LHCN-M2 (cell line): ENCODE results near the gene SLF2. TPM values are rescaled to one million over a fixed set of nuclear protein-coding genes. Genes with fewer than 3 reads are reported as not detected.

Experiments used
- DNase-seq: peaks from one replicate; pipeline ENCODE4 v3.0.0-alpha.2; 2012; ENCODE audit warnings: low read depth
- total RNA-seq: library from RNA; depleted of rRNA; stranded (reverse); fragments of >200 nt; gene quantifications from 2 replicates; pipeline ENCODE4 v1.2.3, GENCODE V29; 2014

The SLF2 gene
- total RNA-seq, 1 experiment from 2014 or later, result 120 TPM

DNA sequence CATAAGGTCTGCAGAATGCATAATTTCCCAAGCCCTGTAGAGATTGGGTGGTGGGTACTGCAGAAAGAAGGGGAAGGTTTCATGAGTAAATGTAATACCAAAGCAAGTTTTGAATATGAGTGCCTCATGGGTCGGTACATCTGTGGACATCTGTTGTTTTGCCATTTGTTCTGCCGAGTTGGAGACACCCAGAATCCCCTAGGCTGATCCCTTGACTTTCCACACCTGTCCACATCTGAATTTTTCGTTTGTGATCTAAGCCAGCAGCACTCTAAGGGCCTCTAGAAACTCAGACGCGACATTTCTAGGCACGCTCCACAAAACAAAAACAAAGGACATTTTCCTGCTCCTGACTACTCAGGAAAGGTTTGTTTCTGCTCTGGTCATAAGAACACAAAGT is 11.7 kb upstream of the SLF2 start:
- DNase-seq, result no peak

DNA sequence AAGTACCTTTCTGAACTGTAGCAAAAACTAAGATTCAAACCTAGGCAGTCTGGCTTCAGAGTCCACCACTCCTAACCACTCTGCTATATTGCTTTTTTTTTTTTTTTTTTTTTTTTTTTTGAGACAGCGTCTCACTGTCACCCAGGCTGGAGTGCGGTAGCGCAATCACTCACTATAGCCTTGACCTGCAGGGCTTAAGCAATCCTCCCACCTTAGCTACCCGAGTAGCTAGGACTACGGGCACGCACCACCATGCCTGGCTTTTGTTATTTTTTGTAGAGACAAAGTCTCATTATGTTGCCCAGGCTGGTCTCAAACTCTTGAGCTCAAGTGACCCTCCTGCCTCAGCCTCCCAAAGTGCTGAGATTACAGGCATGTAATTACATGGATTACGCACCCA is 10.1 kb upstream of the SLF2 start:
- no peak for DNase-seq

DNA sequence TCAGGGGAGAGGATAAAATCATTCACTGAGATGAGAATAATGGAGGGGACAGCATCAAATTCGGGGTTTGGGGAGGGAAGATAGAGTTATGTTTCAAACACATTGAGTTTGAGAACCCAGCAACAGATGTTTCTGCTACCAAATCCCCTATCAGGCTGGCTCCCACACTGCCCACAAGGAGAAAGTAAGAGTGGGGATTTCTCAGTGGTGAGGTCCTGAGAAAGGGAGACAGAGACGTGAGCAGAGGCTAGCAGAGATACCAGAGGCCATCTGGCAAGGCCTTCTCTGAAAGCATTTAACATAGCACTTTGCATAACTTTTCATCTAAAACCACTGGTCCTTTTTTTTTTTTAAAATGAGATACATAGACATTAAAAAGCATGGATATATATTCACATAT is 7.8 kb upstream of the SLF2 start:
- no peak for DNase-seq

DNA sequence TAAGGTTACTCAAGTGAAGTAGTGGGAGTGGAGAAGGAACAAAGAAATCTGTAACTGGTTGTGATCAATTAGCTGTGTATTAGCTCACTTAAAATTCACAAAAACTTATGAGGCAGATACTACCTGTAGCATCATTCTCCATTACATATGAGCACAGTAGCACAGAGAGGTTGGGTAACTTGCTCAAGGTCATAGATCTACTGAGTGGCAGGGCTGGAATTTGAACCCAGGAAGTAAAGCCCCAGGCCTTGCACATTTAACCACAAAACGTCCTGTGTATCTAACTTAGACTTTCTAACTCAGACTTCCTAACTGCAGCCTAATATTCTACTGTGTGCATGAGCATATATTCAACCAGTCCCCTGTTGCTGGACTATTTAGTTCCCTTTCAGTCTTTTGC is 5.6 kb upstream of the SLF2 start:
- peak; percentile 35 for DNase-seq

DNA sequence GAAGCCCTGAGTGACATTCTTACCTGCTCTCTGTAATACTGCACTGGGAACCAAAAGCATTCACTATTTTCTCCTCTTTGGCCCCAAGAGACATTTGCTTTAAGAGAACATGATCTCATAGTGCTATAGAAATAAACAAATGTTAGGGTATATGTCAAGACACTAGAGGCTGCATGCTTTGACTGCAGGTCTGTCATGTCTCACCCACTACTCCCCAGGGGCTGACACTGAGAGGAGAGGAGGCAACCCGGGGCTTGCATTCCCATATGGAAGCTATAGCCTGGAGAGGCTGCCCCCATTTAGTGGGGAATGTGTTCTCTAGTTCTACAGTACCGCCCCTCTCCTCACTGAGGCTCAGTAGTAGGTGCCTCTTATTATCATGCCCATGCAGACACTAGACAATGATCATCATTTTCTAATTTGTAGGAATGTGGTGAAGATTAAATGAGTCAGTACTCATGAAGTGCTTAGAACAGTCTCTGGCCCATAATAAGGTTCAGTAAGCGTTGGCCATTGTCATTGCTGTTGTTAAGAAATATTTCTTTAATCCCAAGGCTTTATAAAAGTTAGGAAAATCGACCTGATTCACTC is 4.9 kb upstream of the SLF2 start:
- DNase-seq, result no peak

DNA sequence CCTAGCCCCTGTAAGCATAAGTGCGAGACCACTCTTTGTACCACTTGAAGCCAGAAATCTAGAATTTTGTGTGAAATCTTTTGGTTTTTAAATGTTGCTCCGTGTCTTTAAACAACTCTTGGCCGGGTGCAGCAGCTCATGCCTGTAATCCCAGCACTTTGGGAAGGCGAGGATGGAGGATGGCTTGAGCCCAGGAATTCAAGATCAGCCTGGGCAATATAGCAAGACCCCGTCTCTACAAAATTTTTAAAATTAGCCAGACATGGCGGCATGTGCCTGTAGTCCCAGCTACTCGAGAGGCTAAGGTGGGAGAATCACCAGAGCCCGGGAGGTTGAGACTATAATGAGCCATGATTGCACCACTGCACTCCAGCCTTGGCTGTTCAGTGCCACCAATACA is 4.4 kb upstream of the SLF2 start:
- no peak for DNase-seq

DNA sequence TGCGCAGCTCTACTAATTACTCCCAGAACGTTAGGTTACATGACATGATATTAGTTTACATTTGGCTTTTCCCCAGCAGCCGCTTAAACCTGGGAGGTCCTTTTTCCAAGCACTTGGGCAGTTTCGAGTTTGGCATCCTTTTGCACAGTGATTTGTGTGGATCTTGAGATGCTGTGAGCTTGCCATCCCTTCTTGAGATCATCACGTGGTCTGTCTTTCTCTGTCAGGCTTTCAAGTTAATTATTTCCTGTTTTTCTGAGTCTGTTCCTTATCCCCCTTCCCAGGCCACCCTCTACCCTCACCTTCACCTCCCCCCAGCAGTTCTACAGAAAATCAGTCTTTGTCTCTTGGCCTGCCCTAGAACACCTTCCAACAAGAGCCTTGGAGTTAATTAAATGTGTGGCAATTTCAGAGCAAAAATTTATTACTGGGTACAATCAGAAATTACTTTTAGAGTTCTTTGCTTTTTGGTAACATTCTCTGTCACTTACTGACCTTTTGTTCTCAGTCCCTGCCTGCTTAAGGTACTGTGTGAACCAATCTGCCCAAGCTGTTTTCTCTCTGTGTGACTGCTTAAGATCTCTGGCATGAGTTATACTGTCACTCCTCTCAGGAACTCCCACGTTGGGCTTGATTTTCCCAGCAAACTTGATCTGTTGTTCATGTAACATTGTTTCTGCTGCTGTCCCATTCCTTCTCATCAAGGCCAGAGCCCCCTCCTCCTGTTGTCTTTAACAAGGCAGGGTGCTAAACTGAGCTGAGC is 3.1 kb upstream of the SLF2 start:
- peak; percentile 36 for DNase-seq

DNA sequence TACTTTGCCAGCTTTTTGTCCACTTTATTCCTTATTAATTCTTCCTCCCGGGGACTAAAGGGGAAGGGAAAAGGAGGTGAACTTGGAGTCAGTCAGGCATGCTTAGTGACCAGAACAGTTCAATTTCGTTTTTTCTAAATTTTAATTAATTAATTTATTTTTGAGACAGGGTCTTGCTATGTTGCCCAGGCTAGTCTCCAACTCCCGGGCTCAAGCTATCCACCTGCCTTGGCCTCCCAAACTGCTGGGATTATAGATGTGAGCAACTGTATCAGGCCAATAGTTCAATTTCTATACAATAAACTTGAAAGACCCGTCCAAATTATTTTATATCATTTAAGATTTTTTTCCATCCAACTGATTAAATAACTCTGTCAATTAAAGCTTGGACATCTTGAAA is 1.3 kb upstream of the SLF2 start:
- no peak for DNase-seq

DNA sequence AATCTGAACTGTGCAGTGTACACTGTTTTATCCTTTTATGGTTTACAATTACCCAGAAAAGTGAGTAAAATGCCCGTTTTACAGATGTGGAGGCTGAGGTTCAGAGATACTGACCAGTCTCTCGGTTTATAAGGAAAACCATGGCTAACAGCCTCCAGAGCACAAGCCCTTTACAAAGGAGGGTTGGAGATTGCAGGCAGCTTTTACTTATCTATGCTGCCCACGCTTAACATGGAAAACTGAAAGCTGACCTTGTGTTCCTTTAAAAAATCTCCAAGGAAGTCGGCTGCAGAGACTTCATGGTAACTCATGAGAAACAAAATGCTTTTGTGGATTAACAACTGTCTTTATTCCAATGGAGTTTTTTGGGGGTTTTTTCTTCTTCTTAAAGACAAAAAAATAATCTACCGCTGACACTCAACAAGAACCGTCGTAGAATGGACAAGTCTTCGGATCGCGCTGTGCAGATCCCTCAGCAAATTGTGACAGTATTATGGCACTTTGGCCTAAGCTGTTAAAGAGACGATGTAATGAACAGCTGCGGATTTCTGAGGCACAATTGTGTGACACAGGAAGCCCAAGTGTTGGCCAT is 654 bp upstream of the SLF2 start:
- no peak for DNase-seq

DNA sequence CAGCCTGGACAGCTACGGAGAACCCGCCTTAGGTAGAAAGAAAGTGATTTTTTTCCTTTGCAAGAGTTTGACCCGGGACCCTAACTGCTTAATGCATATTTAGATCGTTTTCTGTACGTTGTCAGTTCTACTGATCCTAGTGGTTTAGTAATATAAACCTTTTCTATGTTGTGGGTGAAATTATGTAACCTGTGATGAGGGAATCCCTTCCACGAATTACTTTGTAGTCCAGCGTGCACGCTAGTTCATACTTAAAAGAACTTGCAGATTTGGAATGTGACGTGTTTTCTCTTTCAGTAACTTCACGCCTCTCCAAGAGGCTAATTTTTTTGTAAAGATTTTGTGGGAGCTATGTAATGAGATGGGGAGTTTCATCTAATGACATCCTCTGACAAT is 705 bp downstream of the SLF2 start:
- no peak for DNase-seq

DNA sequence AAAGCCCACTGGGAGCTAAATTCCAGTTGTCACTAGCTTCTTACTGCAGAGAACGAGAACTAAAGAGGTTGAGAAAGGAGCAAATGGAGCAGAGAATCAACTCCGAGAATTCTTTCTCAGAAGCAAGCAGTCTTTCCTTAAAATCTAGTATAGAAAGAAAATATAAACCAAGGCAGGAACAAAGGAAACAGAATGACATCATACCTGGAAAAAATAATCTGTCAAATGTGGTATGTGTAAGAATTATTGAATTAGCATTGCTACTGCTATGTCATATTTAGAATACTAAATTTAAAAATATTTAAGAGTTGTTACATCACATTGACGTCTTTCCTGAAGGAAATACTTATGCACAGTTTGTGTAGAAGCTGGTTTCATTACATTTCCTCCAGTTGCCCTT is 4.3 kb downstream of the SLF2 start:
- no peak for DNase-seq

DNA sequence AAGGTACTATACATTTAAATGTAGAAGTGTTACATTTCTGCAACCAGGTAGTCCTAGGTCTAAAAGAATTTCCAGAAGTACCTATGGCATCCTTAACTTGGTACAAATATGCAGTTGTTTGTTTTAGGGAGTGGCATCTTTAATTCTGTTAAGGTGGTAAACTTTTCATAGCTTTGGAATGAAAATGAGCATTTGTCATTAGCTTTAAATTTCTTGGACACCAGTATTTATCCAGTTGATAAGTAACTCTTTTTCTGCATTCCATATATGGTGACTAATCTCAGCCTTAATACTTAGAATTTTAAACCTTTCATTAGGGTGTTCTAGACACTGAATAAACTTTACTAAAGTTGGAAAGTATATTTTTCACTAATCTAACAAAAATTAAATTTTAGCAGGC is 10.8 kb downstream of the SLF2 start:
- DNase-seq, result no peak

DNA sequence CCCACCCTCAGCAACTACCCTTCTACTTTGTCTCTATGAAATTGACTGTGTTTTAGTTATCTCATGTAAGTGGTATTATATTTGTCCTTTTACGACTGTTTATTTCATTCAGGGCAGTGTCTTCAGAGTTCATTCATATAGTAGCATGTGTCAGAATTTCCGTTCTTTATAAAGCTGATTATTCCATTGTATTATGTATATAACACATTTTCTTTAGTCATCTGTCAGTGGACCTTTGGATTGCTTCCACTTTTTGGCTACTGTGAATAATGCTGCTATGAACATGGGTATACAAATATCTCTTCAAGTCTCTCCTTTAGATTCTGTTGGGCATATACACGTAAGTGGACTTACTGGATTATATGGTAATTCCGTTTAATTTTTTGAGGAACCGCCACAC is 14.5 kb downstream of the SLF2 start:
- DNase-seq, result no peak

DNA sequence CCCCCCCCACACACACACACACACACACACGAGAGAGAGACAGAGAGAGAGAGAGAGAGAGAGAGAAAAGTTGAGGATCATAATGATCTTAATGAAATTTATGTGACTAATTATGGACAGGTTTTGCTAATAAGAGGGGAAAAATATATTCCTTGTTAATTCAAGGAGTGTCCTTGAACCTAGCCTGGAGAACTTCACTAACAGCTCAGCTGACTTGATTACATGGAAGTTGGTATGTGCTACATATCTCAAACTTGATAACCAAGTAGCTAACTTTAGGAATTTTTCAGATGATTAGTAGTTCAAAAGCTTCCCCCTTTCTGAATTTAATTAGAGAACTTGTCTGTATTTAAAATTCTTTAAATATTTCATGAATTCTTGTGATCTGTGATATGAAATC is 15.3 kb downstream of the SLF2 start:
- DNase-seq, result no peak

DNA sequence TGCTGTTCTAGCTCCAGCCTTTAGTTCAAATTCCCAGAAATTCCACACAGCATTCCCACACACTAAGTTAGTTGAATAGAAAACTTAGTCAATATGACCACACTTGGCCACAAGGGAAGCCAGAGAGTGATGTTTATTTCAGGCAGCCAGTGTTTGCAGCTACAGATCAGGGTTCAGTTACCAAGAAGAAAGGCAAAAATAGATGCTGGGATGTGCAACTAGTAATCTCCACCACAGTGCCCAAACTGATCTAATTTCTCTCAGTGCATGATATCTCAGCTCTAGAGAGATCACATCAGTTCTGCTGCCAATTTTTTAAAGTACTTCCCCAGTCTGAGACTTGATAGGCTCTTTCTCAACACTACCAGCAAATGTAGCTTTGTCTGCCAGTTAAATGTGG is 17.6 kb downstream of the SLF2 start:
- peak; percentile 37 for DNase-seq

DNA sequence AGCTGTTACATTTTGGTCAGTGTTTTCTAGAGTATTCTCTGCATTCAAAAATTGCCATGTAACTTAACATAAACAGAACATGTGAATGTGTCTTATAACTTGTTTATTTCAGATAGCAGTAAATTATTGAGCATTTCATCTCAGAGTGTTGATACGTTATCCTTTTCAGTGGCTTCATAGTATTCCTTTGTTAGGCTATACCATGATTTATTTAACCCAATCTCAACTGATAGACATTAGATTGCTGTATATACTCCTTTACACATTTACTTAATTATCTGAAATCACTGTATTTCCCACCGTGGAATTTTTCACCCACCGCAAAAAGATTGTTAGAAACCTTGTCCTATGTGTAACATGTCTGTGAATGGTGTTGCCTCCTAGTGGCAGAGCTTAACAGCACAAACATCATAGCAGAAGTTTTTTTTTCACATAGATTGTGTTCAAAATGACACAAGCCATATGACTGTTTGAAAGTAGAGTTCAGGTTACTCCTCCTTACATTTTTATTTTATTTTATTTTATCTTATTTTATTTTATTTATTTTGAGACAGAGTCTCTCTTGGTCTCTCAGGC is 21.4 kb downstream of the SLF2 start:
- DNase-seq, result peak; percentile 32

DNA sequence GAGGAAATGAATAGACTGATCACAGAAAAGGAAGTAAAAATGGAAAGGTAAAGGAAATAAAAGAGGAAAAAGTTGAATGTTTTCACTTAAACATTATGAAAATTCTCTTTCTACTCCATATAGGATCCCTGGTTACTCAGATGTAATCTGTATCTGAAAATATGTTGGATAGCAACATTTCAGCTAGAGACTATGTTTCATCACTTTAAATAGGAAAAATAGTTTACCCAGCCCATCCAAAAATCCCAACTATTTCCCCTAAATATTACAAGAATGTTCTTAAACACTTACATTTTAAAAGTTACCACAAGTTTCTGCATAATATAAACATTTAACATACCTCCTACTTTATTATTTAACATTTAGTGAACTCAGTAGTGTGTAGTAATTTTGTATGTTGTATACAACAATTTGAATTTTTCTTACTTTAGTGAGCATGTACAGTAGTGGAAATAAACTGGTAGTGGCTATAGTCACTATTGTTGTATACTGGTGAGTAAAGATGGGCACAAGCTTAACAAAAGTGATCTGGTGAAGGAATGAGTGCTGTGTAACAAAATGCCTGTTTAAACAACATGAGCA is 27.1 kb downstream of the SLF2 start:
- DNase-seq, result no peak

DNA sequence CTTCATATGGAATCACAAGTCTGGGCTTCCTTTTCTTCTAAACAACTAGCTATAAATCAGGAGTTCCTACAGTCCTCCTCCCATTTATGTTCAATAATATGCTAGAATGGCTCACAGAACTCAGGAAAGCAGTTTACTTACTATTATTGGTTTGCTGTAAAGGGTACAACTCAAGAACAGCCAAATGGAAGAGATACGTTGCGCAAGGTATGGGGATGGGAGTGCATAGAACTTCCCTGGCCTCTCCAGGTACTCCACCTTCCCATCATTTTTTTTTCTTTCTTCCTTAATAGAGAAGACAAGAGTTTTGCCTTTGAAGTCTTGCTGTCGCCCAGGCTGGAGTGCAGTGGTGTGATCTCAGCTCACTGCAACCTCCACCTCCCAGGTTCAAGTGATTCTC is 29.5 kb downstream of the SLF2 start:
- DNase-seq, result no peak

DNA sequence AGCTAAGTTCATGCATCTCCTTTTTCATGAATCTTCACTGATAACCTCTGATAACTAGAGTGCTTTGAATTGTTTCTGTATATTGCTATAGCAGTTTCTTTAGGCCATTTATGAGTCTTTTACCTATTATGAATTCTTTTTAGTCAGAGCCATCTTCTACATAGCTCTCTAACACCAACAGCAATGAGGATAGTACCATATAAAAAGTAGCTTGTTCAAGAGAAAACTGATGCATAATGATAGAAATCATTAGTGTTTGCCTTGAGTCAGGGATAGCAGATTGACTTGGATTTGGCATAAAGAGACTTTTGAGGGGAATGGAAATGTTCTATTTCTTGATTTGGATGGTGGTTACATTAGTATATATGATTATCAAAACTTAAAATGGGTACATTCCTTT is 30.7 kb downstream of the SLF2 start:
- DNase-seq, result no peak

DNA sequence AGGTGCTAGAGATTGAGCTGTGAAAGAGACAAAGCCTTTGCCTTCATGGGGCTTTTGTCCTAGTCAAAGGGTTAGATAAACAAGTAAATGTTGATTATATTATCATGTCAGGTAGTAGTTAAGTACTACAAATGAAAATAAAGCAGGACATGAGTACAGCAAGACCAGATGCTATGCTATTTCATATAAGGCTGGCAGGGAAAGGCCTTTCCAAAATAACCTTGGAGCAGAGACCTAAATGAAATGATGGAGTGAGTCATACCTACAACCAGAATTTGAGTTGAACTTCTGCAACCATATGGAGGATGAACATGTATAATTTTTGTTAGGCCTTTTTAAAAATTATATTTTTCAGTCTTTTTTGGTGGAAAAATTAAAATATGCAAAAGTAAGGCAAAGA is 33.0 kb downstream of the SLF2 start:
- no peak for DNase-seq

DNA sequence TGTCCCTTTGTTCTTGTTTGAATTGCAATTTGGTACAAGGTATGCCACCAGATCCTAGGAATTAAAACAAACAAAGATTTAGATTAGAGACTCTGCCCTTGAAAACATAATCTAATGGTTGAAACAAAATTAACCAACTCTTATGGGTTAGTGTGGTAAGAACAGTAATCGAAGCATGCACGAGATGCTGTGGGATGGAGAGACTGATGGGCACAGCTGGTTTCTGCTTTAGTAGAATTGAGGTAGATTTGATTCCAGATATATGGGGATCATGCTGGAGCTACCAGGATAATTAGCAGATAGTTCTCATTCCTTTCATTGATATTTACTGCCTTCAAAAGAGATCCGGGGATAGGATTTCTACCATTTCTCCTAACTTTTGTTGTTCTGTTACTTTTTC is 36.2 kb downstream of the SLF2 start:
- DNase-seq, result peak; percentile 56

DNA sequence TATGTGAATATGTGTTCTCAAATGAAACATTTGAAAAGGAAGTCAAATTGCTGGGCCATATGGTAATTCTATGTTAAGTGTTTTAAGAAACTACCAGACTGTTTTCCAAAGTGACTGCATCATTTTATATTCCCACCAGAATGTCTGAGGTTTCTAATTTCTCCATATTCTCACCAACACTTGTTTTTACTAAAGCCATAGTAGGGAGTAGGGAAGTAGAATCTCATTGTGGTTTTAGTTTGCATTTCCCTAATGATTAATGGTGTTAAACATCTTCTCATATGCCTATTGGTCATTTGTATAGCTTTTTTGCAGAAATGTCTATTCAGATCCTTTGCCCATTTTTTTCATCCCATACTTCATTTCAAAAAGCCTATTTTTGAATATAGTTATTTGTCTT is 47.5 kb downstream of the SLF2 start:
- no peak for DNase-seq
